Hepatocyte (in vitro differentiated cells): ENCODE measurements around the gene DTX3.

Source experiments
- EZH2 ChIP-seq: fragments of 200-600 bp; sonication (generic); IDR thresholded peaks from 2 replicates; pipeline ENCODE4 v1.6.1; 2016; ENCODE audit warnings: antibody characterized with exemption, mild to moderate bottlenecking, borderline replicate concordance
- TF ChIP-seq, protein P1 (sequence below): fragments of 200-600 bp; sonication (generic); IDR thresholded peaks from 2 replicates; pipeline ENCODE4 v1.5.1; 2016; ENCODE audit warnings: antibody characterized with exemption, mild to moderate bottlenecking; ENCODE audit not compliant: poor library complexity

DNA sequence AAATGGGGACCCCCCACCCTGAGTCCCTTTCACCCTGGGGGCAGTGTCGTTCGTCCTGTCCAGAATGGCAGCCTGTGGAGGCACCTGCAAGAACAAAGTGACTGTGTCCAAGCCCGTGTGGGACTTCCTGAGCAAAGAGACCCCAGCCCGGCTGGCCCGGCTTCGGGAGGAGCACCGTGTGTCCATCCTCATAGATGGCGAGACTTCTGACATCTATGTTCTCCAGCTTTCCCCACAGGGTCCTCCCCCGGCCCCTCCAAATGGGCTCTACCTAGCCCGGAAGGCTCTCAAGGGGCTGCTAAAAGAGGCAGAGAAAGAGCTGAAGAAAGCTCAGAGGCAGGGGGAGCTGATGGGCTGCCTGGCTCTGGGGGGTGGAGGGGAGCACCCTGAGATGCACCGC, 2.2 kb downstream of the DTX3 start:
- TF ChIP-seq, protein P1, sequence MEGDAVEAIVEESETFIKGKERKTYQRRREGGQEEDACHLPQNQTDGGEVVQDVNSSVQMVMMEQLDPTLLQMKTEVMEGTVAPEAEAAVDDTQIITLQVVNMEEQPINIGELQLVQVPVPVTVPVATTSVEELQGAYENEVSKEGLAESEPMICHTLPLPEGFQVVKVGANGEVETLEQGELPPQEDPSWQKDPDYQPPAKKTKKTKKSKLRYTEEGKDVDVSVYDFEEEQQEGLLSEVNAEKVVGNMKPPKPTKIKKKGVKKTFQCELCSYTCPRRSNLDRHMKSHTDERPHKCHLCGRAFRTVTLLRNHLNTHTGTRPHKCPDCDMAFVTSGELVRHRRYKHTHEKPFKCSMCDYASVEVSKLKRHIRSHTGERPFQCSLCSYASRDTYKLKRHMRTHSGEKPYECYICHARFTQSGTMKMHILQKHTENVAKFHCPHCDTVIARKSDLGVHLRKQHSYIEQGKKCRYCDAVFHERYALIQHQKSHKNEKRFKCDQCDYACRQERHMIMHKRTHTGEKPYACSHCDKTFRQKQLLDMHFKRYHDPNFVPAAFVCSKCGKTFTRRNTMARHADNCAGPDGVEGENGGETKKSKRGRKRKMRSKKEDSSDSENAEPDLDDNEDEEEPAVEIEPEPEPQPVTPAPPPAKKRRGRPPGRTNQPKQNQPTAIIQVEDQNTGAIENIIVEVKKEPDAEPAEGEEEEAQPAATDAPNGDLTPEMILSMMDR, result no peak
- no peak for TF ChIP-seq EZH2
